ENCODE data around the gene HIPK1.

Gene HIPK1

GRCh38 chr1:113913312-113913668 lies 15.8 kb upstream of the HIPK1 start:
- H3K27me3 ChIP-seq (ENCODE audit: insufficient read depth, poor library complexity, severe bottlenecking) = no peaks in the 10 kb centered on the region
- H3K4me3 ChIP-seq (replicated peaks; ENCODE audit: insufficient read depth, low read length) = no peak overlapping the region
- no peak overlapping the region for H3K27ac ChIP-seq (replicated peaks)
- TF ChIP-seq CTCF (IDR thresholded peaks at IDR 0.05; ENCODE audit: insufficient read depth, low read length) = no peak
- TF ChIP-seq GABPA (IDR thresholded peaks at IDR 0.05; ENCODE audit: low read depth) = no peak
- no peak for TF ChIP-seq POLR2AphosphoS5 (IDR thresholded peaks at IDR 0.05; ENCODE audit: low read depth)
- no peak for TF ChIP-seq SPI1 (IDR thresholded peaks at IDR 0.05; ENCODE audit: borderline replicate concordance, low read depth)
- no peak for TF ChIP-seq REST (IDR thresholded peaks at IDR 0.05; ENCODE audit: insufficient replicate concordance, low read depth)
- DNase-seq (ENCODE audit: low read depth in 1 of 2, low spot score in 1 of 2) = no peak

- Histone ChIP-seq H3K4me3 (replicated peaks; ENCODE audit: insufficient read depth, low read length) (no peak overlapping the region), H3K27ac (replicated peaks) (no peak overlapping the region), H3K27me3 (ENCODE audit: insufficient read depth, poor library complexity, severe bottlenecking) (no peaks in the 10 kb centered on the region)
- TF ChIP-seq POLR2AphosphoS5 (IDR thresholded peaks at IDR 0.05; ENCODE audit: low read depth) = no peak
- TF ChIP-seq GABPA (IDR thresholded peaks at IDR 0.05; ENCODE audit: low read depth) = no peak
- TF ChIP-seq SPI1 (IDR thresholded peaks at IDR 0.05; ENCODE audit: borderline replicate concordance, low read depth) = no peak
- no peak for TF ChIP-seq REST (IDR thresholded peaks at IDR 0.05; ENCODE audit: insufficient replicate concordance, low read depth)
- no peak for TF ChIP-seq CTCF (IDR thresholded peaks at IDR 0.05; ENCODE audit: insufficient read depth, low read length)
- DNase-seq (ENCODE audit: low read depth in 1 of 2, low spot score in 1 of 2) = no peak
Measured at GRCh38 chr1:113913887-113914664, 15.0 kb upstream of the HIPK1 start.

- Histone ChIP-seq H3K27ac (replicated peaks) (no peak overlapping the region), H3K27me3 (ENCODE audit: insufficient read depth, poor library complexity, severe bottlenecking) (no peaks in the 10 kb centered on the region), H3K4me3 (replicated peaks; ENCODE audit: insufficient read depth, low read length) (no peak overlapping the region)
- no peak for DNase-seq (ENCODE audit: low read depth in 1 of 2, low spot score in 1 of 2)
- TF ChIP-seq REST (IDR thresholded peaks at IDR 0.05; ENCODE audit: insufficient replicate concordance, low read depth) = no peak
Measured at GRCh38 chr1:113916974-113917373, 12.2 kb upstream of the HIPK1 start.

Data from HL-60 (cell line).